Measurements from ENCODE around the gene ZNF223. TPM values are rescaled to one million over a fixed set of nuclear protein-coding genes. Genes with fewer than 3 reads are reported as not detected.

Gene ZNF223
- total and polyA plus RNA-seq, 9 of the 15 experiments (the other 6 are each of a cell fraction or from before 2014, with no cell fraction given), result 0.21 to 1.8 (median 0.71) TPM

DNA sequence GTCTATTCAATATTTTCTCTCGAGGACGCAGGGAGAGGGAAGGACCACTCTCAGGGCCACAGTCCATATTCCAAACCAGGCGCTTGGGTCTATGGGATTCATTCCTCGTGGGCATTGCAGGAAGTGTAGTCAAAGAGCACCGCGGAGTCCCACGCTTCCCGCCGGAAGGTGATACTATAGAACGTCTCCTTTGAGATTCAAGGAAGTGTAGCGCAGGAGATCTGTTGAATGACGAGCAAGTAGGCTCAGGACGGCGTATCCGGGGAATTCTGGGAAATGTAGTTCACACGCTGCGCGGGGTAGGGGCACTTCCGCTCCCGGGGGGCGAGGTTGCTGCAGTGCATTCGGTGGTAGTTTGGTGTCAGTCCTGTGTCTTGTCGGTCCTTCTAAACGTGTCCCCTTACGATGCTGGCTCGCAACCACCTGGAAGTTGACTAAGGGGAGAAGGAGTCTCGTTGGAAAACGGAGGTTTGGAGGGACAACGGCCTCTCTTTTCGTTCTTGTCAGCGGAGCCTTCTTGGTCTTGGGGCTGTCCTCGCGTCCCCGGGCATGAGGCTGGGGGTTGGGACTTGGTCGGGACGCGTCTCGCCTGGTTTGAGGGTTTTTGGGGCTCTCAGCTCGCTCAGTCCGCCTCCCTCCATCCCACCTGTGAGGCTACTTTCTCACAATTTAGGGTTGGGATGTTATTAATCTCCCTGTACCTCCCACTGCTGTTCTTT lies 20.1 kb downstream of the ZNF223 start, which contains the start of gene ZNF284 (continued):
- TF ChIP-seq CBX1 (IDR thresholded peaks at IDR 0.05; ENCODE audit: low read depth) (peak; percentile 54; the same call in 1 of the 2 replicates), ETV6 (IDR thresholded peaks at IDR 0.05; ENCODE audit: borderline replicate concordance in 1 of 2, low read depth in 2 of 2, low read length in 1 of 2) (no peak), ETV6 (CRISPR knock-in tag; IDR thresholded peaks at IDR 0.05; ENCODE audit: borderline replicate concordance) (no peak), CHD1 (IDR thresholded peaks at IDR 0.05; ENCODE audit: low read length) (no peak), NELFE (IDR thresholded peaks at IDR 0.05; ENCODE audit: insufficient read depth, insufficient read length) (no peak), NR2C2 (CRISPR knock-in tag; IDR thresholded peaks at IDR 0.05) (no peak; the same call in 1 of the 2 replicates), NR2C2 (tag; IDR thresholded peaks at IDR 0.05) (peak; percentile 74), SMAD4 (CRISPR knock-in tag; conservative IDR thresholded peaks at IDR 0.05) (0 out of 2 replicates have a peak, but pooled peaks have one; percentile 1), ZNF12 (CRISPR knock-in tag; IDR thresholded peaks at IDR 0.05) (no peak), KLF1 (tag; IDR thresholded peaks at IDR 0.05) (no peak), NR3C1 (CRISPR knock-in tag; IDR thresholded peaks at IDR 0.05) (no peak), PYGO2 (tag; IDR thresholded peaks at IDR 0.05) (no peak), HEY1 (CRISPR knock-in tag; IDR thresholded peaks at IDR 0.05; ENCODE audit: borderline replicate concordance) (no peak), ZNF436 (CRISPR knock-in tag; IDR thresholded peaks at IDR 0.05) (no peak), HNRNPL (IDR thresholded peaks at IDR 0.05; ENCODE audit: low read depth, low read length) (no peak), JUND (IDR thresholded peaks at IDR 0.05; ENCODE audit: borderline replicate concordance, low read depth, low read length) (peak; percentile 31; the same call in 1 of the 2 replicates), JUND (tag; IDR thresholded peaks at IDR 0.05; ENCODE audit: borderline replicate concordance, low read depth, low read length) (peak; percentile 14; the same call in 1 of the 3 replicates), SETDB1 (IDR thresholded peaks at IDR 0.05; ENCODE audit: low read length) (no peak), SP2 (IDR thresholded peaks at IDR 0.05; ENCODE audit: extremely low read depth, low read depth, low read length, poor library complexity, severe bottlenecking) (no peak), ZNF75A (CRISPR knock-in tag; IDR thresholded peaks at IDR 0.05) (no peak), ZNF77 (CRISPR knock-in tag; IDR thresholded peaks at IDR 0.05) (no peak)
- TF ChIP-seq, protein P1, sequence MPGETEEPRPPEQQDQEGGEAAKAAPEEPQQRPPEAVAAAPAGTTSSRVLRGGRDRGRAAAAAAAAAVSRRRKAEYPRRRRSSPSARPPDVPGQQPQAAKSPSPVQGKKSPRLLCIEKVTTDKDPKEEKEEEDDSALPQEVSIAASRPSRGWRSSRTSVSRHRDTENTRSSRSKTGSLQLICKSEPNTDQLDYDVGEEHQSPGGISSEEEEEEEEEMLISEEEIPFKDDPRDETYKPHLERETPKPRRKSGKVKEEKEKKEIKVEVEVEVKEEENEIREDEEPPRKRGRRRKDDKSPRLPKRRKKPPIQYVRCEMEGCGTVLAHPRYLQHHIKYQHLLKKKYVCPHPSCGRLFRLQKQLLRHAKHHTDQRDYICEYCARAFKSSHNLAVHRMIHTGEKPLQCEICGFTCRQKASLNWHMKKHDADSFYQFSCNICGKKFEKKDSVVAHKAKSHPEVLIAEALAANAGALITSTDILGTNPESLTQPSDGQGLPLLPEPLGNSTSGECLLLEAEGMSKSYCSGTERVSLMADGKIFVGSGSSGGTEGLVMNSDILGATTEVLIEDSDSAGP (CRISPR knock-in tag; IDR thresholded peaks at IDR 0.05), result no peak
- TF ChIP-seq, protein P2, sequence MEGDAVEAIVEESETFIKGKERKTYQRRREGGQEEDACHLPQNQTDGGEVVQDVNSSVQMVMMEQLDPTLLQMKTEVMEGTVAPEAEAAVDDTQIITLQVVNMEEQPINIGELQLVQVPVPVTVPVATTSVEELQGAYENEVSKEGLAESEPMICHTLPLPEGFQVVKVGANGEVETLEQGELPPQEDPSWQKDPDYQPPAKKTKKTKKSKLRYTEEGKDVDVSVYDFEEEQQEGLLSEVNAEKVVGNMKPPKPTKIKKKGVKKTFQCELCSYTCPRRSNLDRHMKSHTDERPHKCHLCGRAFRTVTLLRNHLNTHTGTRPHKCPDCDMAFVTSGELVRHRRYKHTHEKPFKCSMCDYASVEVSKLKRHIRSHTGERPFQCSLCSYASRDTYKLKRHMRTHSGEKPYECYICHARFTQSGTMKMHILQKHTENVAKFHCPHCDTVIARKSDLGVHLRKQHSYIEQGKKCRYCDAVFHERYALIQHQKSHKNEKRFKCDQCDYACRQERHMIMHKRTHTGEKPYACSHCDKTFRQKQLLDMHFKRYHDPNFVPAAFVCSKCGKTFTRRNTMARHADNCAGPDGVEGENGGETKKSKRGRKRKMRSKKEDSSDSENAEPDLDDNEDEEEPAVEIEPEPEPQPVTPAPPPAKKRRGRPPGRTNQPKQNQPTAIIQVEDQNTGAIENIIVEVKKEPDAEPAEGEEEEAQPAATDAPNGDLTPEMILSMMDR (IDR thresholded peaks at IDR 0.05 in 2 of 3, conservative IDR thresholded peaks at IDR 0.05 in 1 of 3; ENCODE audit: insufficient read depth in 2 of 3, low read depth in 1 of 3, low read length in 3 of 3), result 0 out of 6 replicates have a peak, but pooled peaks of 1 of the 3 experiments have one; percentile 1
- TF ChIP-seq, protein P3, sequence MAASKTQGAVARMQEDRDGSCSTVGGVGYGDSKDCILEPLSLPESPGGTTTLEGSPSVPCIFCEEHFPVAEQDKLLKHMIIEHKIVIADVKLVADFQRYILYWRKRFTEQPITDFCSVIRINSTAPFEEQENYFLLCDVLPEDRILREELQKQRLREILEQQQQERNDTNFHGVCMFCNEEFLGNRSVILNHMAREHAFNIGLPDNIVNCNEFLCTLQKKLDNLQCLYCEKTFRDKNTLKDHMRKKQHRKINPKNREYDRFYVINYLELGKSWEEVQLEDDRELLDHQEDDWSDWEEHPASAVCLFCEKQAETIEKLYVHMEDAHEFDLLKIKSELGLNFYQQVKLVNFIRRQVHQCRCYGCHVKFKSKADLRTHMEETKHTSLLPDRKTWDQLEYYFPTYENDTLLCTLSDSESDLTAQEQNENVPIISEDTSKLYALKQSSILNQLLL (CRISPR knock-in tag; IDR thresholded peaks at IDR 0.05; ENCODE audit: borderline replicate concordance), result no peak
